ENCODE data around the gene ZDHHC8.

- TF ChIP-seq CTCF (IDR thresholded peaks at IDR 0.05; ENCODE audit: low read depth, low read length, poor library complexity, severe bottlenecking) (no peak), EZH2phosphoT487 (IDR thresholded peaks at IDR 0.05; ENCODE audit: borderline replicate concordance, low read length) (no peak)
Measured at GRCh38 chr22:20187777-20188566, 56.4 kb downstream of the ZDHHC8 start.

Measured in DOHH2 (cell line).